Astrocyte of the cerebellum (primary cell): ENCODE results near the gene CCDC61.

Experiments
- DNase-seq: peaks from one replicate; pipeline ENCODE4 v3.0.0-alpha.2; 2011; ENCODE audit warnings: low read depth
- H3K4me3 ChIP-seq: 2 replicates; pipeline ENCODE4 v1.5.1; 2011; ENCODE audit warnings: mild to moderate bottlenecking, low read depth, low read length, moderate library complexity
- CTCF ChIP-seq: IDR thresholded peaks from 2 replicates; pipeline ENCODE4 v1.5.1; 2012; ENCODE audit warnings: low read length, low read depth, moderate library complexity, mild to moderate bottlenecking; ENCODE audit errors: missing control alignments
- in situ Hi-C: cut with HindIII; loops from 2 replicates; pipeline ENCODE4 v1.10.0; 2017; ENCODE audit warnings: low sequenced_read_pairs

CCDC61 gene

GRCh38 chr19:46049597-46049996 is 54.3 kb downstream of the CCDC61 start:
- H3K4me3 ChIP-seq, result no peak overlapping the region
- TF ChIP-seq CTCF, result no peak
- in situ Hi-C loops, result no loop called here
- no peak for DNase-seq

GRCh38 chr19:46052896-46053295 is 57.6 kb downstream of the CCDC61 start:
- no peak overlapping the region for H3K4me3 ChIP-seq
- no peak for TF ChIP-seq CTCF
- no peak for DNase-seq
- in situ Hi-C loops, result no loop called here

GRCh38 chr19:46056536-46056935 is 61.3 kb downstream of the CCDC61 start:
- DNase-seq, result no peak
- H3K4me3 ChIP-seq, result no peak overlapping the region
- in situ Hi-C loops, result no loop called here
- no peak for TF ChIP-seq CTCF

- TF ChIP-seq CTCF, result no peak
- DNase-seq, result no peak
- in situ Hi-C loops, result no loop called here
Observed at GRCh38 chr19:46058778-46059177, 63.5 kb downstream of the CCDC61 start.

GRCh38 chr19:46060012-46060411 is 64.7 kb downstream of the CCDC61 start:
- DNase-seq, result no peak
- no peak overlapping the region for H3K4me3 ChIP-seq
- TF ChIP-seq CTCF, result no peak
- in situ Hi-C loops, result no loop called here

More at GRCh38 chr19:46058778-46059177, 63.5 kb downstream of the CCDC61 start:
- no peak overlapping the region for H3K4me3 ChIP-seq

- no peak for DNase-seq
- no peak for TF ChIP-seq CTCF
- no peak overlapping the region for H3K4me3 ChIP-seq
- in situ Hi-C loops, result no loop called here
Observed at GRCh38 chr19:46063201-46063600, 67.9 kb downstream of the CCDC61 start.
